ENCODE measurements around the gene COLEC11. TPM values are rescaled to one million over a fixed set of nuclear protein-coding genes. Genes with fewer than 3 reads are reported as not detected.
"Not testable (repeated sequence)": the region's sequence is repeated elsewhere in the genome, so short reads cannot be mapped to it uniquely, and the experiment has no call there.

The COLEC11 gene
- total RNA-seq, 4 donors from 2014 or later, result 2.1 to 19.1 (median 6.6) TPM

DNA sequence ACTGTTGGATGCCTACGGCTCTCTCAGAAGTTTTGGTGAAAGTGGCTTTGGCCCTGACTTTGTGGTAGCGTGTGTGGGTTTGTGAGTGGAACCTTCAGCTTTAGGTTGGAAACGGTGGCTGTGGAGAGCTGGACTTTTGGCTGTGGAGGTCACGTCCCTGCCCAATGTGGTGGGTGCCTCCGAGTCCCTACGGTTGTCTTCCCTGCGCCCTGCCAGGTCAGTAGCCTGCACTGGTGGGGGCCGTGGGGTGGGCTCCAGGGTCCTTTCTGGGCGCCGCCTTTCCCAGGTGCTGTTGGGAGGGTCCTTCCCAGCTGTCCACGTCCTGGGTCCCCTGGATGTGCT lies 11.1 kb downstream of the COLEC11 start:
- intact Hi-C loops (cut with DNase I), result no loop called here
- Histone ChIP-seq H3K4me1 (peaks cover 0 to 13% (median 0%) of the 10 kb centered on the region in 4 donors), H3K9me3 (no peaks in the 10 kb centered on the region), H3K27me3 (no peaks in the 10 kb centered on the region), H3K36me3 (no peaks in the 10 kb centered on the region), H3K27ac (replicated peaks in 1 of 4) (peak overlapping the region in 1 of 4 donors; percentile 41), H3K4me3 (no peak overlapping the region)
- DNase-seq (ENCODE audit: extremely low spot score), result no peak
- 83% methylated on average over 3 of the region's 11 CpGs for WGBS
- TF ChIP-seq EP300 (IDR thresholded peaks at IDR 0.05), result no peak
- no peak for TF ChIP-seq POLR2A (IDR thresholded peaks at IDR 0.05; ENCODE audit: low read depth)
- TF ChIP-seq, protein P1, sequence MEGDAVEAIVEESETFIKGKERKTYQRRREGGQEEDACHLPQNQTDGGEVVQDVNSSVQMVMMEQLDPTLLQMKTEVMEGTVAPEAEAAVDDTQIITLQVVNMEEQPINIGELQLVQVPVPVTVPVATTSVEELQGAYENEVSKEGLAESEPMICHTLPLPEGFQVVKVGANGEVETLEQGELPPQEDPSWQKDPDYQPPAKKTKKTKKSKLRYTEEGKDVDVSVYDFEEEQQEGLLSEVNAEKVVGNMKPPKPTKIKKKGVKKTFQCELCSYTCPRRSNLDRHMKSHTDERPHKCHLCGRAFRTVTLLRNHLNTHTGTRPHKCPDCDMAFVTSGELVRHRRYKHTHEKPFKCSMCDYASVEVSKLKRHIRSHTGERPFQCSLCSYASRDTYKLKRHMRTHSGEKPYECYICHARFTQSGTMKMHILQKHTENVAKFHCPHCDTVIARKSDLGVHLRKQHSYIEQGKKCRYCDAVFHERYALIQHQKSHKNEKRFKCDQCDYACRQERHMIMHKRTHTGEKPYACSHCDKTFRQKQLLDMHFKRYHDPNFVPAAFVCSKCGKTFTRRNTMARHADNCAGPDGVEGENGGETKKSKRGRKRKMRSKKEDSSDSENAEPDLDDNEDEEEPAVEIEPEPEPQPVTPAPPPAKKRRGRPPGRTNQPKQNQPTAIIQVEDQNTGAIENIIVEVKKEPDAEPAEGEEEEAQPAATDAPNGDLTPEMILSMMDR (IDR thresholded peaks at IDR 0.05), result no peak
- no peak for TF ChIP-seq POLR2AphosphoS5 (IDR thresholded peaks at IDR 0.05)

DNA sequence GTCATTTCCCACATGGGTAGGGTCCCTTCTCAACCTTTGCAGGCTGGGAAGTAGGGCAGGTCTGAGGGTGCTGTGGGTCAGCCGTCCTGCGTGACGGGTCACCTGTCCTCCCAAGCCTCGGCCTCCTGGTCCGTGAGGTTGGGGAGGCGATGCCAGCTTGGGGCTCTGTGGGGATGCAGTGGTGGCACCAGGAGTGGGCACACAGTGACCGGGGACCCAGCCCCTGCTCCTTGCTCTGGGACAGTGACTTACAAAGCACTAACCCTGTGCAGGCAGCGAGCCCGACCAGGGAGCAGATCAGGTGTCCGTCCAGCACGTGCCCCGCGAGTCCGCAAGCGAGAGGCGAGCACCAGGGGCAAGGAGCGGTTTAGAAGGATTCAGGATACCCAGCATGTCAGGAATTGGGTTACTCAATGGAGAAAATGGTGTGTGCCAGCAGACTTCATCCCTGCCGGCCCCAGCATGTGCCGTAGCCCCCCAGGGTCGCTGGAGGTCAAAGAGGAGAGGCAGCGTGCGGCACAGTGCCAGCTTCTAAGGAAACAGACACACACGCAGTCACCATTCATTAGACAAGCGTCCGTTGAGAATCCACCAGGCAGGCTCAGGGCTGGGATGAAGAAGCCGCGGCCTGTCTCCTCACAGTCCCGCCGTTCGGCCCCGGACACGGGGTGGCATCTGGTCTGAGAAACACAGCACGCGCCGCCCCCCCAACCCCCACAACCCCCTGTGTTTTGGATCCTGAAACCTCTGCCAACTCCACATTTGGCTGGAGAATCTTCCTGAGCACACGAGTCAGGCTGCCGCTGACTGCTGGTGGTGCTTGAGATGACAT lies 11.7 kb downstream of the COLEC11 start:
- Histone ChIP-seq H3K4me1 (peaks cover 0 to 13% (median 0%) of the 10 kb centered on the region in 4 donors), H3K36me3 (no peaks in the 10 kb centered on the region), H3K27ac (replicated peaks in 1 of 4) (no peak overlapping the region), H3K4me3 (no peak overlapping the region), H3K27me3 (no peaks in the 10 kb centered on the region), H3K9me3 (no peaks in the 10 kb centered on the region)
- peak; percentile 85 for DNase-seq (ENCODE audit: extremely low spot score)
- 79% methylated on average over 28 of the region's 37 CpGs for WGBS
- TF ChIP-seq POLR2A (IDR thresholded peaks at IDR 0.05; ENCODE audit: low read depth) (no peak), EP300 (IDR thresholded peaks at IDR 0.05) (no peak), POLR2AphosphoS5 (IDR thresholded peaks at IDR 0.05) (no peak)
- TF ChIP-seq, protein P1 (IDR thresholded peaks at IDR 0.05), result no peak
- intact Hi-C loops (cut with DNase I), result no loop called here

DNA sequence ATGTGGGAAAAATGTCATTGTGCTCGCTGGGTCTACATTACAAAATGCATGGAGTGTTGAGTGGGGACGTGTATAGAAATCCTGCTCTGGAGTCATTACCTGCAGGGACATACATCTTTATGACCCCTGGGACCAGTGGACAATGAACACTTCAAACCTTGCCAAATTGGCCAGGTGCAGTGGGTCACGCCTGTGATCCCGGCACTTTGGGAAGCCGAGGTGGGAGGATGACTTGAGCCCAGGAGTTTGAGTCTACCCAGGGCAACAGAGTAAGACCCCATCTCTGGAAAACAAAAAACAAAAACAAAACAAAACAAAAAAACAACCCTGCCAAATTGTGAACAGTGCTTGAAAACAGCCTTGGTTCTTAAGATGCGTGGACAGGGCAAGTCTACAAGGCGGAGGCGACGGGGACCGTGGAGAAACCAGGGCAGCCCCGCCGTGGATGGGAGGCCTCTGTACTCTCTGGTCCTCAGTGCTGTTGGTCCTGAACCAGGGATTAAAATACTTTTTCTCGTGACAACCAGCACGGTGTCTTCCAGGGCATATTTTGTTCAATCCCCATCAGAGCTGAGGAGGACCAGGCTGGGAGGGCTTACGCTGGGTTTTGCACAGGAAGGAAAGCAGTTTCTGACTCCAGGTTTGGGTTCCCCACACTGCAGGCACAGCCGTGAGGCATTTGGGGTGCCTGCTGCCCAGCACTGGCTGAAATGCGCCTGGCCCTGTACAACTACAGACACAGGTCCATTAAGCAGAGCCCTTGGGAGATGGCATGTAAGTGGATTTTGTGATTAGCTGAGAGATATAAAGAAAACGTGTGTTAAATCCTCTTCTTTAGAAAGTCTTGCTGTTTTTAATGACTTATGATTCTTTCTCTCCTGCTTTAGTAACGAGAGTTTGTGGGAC lies 13.7 kb downstream of the COLEC11 start:
- 82% methylated on average over 19 of the region's 19 CpGs for WGBS
- intact Hi-C loops (cut with DNase I), result no loop called here
- H3K4me3 ChIP-seq, result no peak overlapping the region
- H3K27ac ChIP-seq (replicated peaks in 1 of 4), result no peak overlapping the region
- no peaks in the 10 kb centered on the region for H3K36me3 ChIP-seq
- no peaks in the 10 kb centered on the region for H3K9me3 ChIP-seq
- TF ChIP-seq POLR2A (IDR thresholded peaks at IDR 0.05; ENCODE audit: low read depth) (no peak), EP300 (IDR thresholded peaks at IDR 0.05) (no peak), POLR2AphosphoS5 (IDR thresholded peaks at IDR 0.05) (no peak)
- TF ChIP-seq, protein P1 (IDR thresholded peaks at IDR 0.05), result no peak
- H3K27me3 ChIP-seq, result no peaks in the 10 kb centered on the region
- DNase-seq (ENCODE audit: extremely low spot score), result no peak
- peaks cover 0 to 13% (median 0%) of the 10 kb centered on the region in 4 donors for H3K4me1 ChIP-seq

GRCh38 chr2:3609279-3609673 lies 14.4 kb downstream of the COLEC11 start:
- H3K36me3 ChIP-seq; H3K4me3 ChIP-seq; DNase-seq (ENCODE audit: extremely low spot score); H3K27ac ChIP-seq (replicated peaks in 1 of 4); H3K9me3 ChIP-seq; H3K27me3 ChIP-seq; intact Hi-C loops (cut with DNase I): not testable (repeated sequence)
- peaks cover 0 to 13% (median 0%) of the 10 kb centered on the region in 4 donors for H3K4me1 ChIP-seq
- WGBS, result 86% methylated on average over 4 of the region's 4 CpGs

GRCh38 chr2:3610415-3610814 lies 15.5 kb downstream of the COLEC11 start:
- intact Hi-C loops (cut with DNase I), result no loop called here
- H3K27ac ChIP-seq (replicated peaks in 1 of 4), result no peak overlapping the region
- WGBS, result 83% methylated on average over 9 of the region's 9 CpGs
- no peaks in the 10 kb centered on the region for H3K36me3 ChIP-seq
- no peak overlapping the region for H3K4me3 ChIP-seq
- DNase-seq (ENCODE audit: extremely low spot score), result no peak
- peaks cover 0 to 4% (median 1%) of the 10 kb centered on the region in 4 donors for H3K9me3 ChIP-seq
- TF ChIP-seq, protein P1 (IDR thresholded peaks at IDR 0.05), result no peak
- no peak for TF ChIP-seq POLR2A (IDR thresholded peaks at IDR 0.05; ENCODE audit: low read depth)
- no peak for TF ChIP-seq POLR2AphosphoS5 (IDR thresholded peaks at IDR 0.05)
- TF ChIP-seq EP300 (IDR thresholded peaks at IDR 0.05), result no peak
- no peaks in the 10 kb centered on the region for H3K27me3 ChIP-seq
- H3K4me1 ChIP-seq, result peaks cover 0 to 9% (median 0%) of the 10 kb centered on the region in 4 donors

All from esophagus muscularis mucosa (tissue), 4 donors.